Left ventricle myocardium inferior (tissue), 1 donor: ENCODE data around the gene KLF7. TPM values are rescaled to one million over a fixed set of nuclear protein-coding genes. Genes with fewer than 3 reads are reported as not detected.

ENCODE experiments used
- DNase-seq: peaks from one replicate; pipeline ENCODE4 v3.0.0-alpha.2; 2020
- H3K27ac ChIP-seq: fragments of 200-600 bp; replicated peaks from 2 replicates; pipeline ENCODE4 v1.8.0; 2021
- H3K27me3 ChIP-seq: fragments of 200-600 bp; 2 replicates; pipeline ENCODE4 v1.8.0; 2021; ENCODE audit warnings: low read depth
- H3K36me3 ChIP-seq: fragments of 200-600 bp; 2 replicates; pipeline ENCODE4 v1.8.0; 2021
- H3K4me1 ChIP-seq: fragments of 200-600 bp; 2 replicates; pipeline ENCODE4 v1.8.0; 2021
- H3K4me3 ChIP-seq: fragments of 200-600 bp; 2 replicates; pipeline ENCODE4 v1.8.0; 2021; ENCODE audit warnings: mild to moderate bottlenecking, moderate library complexity
- H3K9me3 ChIP-seq: fragments of 200-600 bp; replicated peaks from 2 replicates; pipeline ENCODE4 v1.8.0; 2021
- CTCF ChIP-seq: fragments of 200-600 bp; IDR thresholded peaks from 2 replicates; pipeline ENCODE4 v1.8.0; 2021; ENCODE audit warnings: antibody characterized with exemption, mild to moderate bottlenecking, borderline replicate concordance
- intact Hi-C: fragments of 100-400 bp; cut with micrococcal nuclease; formaldehyde crosslinking; loops from one replicate; pipeline ENCODE4 v1.11.0; 2022
- total RNA-seq: library from RNA; stranded (reverse); fragmentation: NEBNext Ultra II Directional; extraction: Animal tissue kit (Norgen Biotek cat#: 25700); gene quantifications from one replicate; pipeline ENCODE4 v1.2.1, GENCODE V29; 2021
- donor health status: DM: no; HTN: yes; CAD: no; lungs with severe emphysema.

KLF7 gene
- total RNA-seq, 1 donor from 2014 or later = 24.2 TPM

GRCh38 chr2:207205173-207205957 is 39.6 kb upstream of the KLF7 start:
- Histone ChIP-seq H3K36me3 (no peaks in the 10 kb centered on the region), H3K9me3 (no peaks in the 10 kb centered on the region), H3K4me1 (no peaks in the 10 kb centered on the region), H3K27me3 (no peaks in the 10 kb centered on the region), H3K4me3 (no peak overlapping the region), H3K27ac (no peak overlapping the region)
- intact Hi-C loops = no loop called here
- TF ChIP-seq CTCF = no peak
- DNase-seq = no peak

GRCh38 chr2:207203056-207203455 is 37.3 kb upstream of the KLF7 start:
- TF ChIP-seq CTCF = no peak
- Histone ChIP-seq H3K27me3 (no peaks in the 10 kb centered on the region), H3K27ac (no peak overlapping the region), H3K4me1 (no peaks in the 10 kb centered on the region), H3K36me3 (no peaks in the 10 kb centered on the region), H3K4me3 (no peak overlapping the region), H3K9me3 (no peaks in the 10 kb centered on the region)
- no peak for DNase-seq
- intact Hi-C loops = no loop called here

GRCh38 chr2:207202645-207203044 is 36.9 kb upstream of the KLF7 start:
- H3K27ac ChIP-seq = no peak overlapping the region
- H3K9me3 ChIP-seq = no peaks in the 10 kb centered on the region
- TF ChIP-seq CTCF = no peak
- DNase-seq = no peak
- no peaks in the 10 kb centered on the region for H3K27me3 ChIP-seq
- H3K4me3 ChIP-seq = no peak overlapping the region
- intact Hi-C loops = no loop called here
- no peaks in the 10 kb centered on the region for H3K36me3 ChIP-seq
- H3K4me1 ChIP-seq = no peaks in the 10 kb centered on the region

- no peak for TF ChIP-seq CTCF
- Histone ChIP-seq H3K27me3 (no peaks in the 10 kb centered on the region), H3K4me3 (no peak overlapping the region), H3K9me3 (no peaks in the 10 kb centered on the region), H3K27ac (no peak overlapping the region), H3K4me1 (no peaks in the 10 kb centered on the region), H3K36me3 (no peaks in the 10 kb centered on the region)
- DNase-seq = no peak
- intact Hi-C loops = no loop called here
Observed at GRCh38 chr2:207201416-207201815, 35.7 kb upstream of the KLF7 start.

GRCh38 chr2:207200136-207200535 is 34.4 kb upstream of the KLF7 start:
- H3K4me3 ChIP-seq = no peak overlapping the region
- H3K27me3 ChIP-seq = no peaks in the 10 kb centered on the region
- no peaks in the 10 kb centered on the region for H3K4me1 ChIP-seq
- no peak for DNase-seq
- TF ChIP-seq CTCF = no peak
- H3K9me3 ChIP-seq = no peaks in the 10 kb centered on the region
- H3K27ac ChIP-seq = no peak overlapping the region
- no peaks in the 10 kb centered on the region for H3K36me3 ChIP-seq
- intact Hi-C loops = no loop called here
